ENCODE data around the gene CES5A.

DNA sequence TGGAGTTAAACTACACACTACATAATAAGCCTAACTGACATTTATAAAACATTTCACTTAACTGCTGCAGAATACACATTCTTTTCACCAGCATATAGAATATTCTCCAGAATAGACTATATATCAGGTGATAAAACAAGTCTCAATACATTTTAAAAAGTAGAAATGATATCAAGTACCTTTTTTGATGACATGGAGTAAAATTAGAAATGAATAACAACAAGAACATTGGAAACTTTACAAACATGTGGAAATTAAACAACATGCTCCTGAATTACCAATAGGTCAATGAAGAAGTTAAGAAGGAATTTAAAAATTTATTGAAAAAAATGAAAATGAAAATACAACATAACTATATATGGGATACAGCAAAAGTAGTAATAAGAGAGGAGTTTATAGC, 47.5 kb upstream of the CES5A start:
- TF ChIP-seq, protein P1, sequence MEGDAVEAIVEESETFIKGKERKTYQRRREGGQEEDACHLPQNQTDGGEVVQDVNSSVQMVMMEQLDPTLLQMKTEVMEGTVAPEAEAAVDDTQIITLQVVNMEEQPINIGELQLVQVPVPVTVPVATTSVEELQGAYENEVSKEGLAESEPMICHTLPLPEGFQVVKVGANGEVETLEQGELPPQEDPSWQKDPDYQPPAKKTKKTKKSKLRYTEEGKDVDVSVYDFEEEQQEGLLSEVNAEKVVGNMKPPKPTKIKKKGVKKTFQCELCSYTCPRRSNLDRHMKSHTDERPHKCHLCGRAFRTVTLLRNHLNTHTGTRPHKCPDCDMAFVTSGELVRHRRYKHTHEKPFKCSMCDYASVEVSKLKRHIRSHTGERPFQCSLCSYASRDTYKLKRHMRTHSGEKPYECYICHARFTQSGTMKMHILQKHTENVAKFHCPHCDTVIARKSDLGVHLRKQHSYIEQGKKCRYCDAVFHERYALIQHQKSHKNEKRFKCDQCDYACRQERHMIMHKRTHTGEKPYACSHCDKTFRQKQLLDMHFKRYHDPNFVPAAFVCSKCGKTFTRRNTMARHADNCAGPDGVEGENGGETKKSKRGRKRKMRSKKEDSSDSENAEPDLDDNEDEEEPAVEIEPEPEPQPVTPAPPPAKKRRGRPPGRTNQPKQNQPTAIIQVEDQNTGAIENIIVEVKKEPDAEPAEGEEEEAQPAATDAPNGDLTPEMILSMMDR (tag by site-specific recombination; IDR thresholded peaks at IDR 0.05) = no peak
- TF ChIP-seq ZBTB20 (tag by site-specific recombination; IDR thresholded peaks at IDR 0.05) = no peak
- TF ChIP-seq, protein P2, sequence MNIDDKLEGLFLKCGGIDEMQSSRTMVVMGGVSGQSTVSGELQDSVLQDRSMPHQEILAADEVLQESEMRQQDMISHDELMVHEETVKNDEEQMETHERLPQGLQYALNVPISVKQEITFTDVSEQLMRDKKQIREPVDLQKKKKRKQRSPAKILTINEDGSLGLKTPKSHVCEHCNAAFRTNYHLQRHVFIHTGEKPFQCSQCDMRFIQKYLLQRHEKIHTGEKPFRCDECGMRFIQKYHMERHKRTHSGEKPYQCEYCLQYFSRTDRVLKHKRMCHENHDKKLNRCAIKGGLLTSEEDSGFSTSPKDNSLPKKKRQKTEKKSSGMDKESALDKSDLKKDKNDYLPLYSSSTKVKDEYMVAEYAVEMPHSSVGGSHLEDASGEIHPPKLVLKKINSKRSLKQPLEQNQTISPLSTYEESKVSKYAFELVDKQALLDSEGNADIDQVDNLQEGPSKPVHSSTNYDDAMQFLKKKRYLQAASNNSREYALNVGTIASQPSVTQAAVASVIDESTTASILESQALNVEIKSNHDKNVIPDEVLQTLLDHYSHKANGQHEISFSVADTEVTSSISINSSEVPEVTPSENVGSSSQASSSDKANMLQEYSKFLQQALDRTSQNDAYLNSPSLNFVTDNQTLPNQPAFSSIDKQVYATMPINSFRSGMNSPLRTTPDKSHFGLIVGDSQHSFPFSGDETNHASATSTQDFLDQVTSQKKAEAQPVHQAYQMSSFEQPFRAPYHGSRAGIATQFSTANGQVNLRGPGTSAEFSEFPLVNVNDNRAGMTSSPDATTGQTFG (tag by site-specific recombination; IDR thresholded peaks at IDR 0.05; ENCODE audit: borderline replicate concordance) = no peak
- TF ChIP-seq, protein P3, sequence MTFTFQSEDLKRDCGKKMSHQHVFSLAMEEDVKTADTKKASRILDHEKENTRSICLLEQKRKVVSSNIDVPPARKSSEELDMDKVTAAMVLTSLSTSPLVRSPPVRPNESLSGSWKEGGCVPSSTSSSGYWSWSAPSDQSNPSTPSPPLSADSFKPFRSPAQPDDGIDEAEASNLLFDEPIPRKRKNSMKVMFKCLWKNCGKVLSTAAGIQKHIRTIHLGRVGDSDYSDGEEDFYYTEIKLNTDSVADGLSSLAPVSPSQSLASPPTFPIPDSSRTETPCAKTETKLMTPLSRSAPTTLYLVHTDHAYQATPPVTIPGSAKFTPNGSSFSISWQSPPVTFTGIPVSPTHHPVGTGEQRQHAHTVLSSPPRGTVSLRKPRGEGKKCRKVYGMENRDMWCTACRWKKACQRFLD (tag by site-specific recombination; IDR thresholded peaks at IDR 0.05) = no peak

All from HEK293 (cell line).